GM18508 (cell line): ENCODE measurements around the gene NRCAM.
"Not testable (repeated sequence)": the region's sequence is repeated elsewhere in the genome, so short reads cannot be mapped to it uniquely, and the experiment has no call there.

Experiments used
- ATAC-seq: cut with Tn5 transposase; IDR thresholded peaks from one replicate; pipeline ENCODE4 v1.9.1; 2021; ENCODE audit warnings: moderate number of reproducible peaks; ENCODE audit not compliant: insufficient read depth, unreplicated experiment

The NRCAM gene

DNA sequence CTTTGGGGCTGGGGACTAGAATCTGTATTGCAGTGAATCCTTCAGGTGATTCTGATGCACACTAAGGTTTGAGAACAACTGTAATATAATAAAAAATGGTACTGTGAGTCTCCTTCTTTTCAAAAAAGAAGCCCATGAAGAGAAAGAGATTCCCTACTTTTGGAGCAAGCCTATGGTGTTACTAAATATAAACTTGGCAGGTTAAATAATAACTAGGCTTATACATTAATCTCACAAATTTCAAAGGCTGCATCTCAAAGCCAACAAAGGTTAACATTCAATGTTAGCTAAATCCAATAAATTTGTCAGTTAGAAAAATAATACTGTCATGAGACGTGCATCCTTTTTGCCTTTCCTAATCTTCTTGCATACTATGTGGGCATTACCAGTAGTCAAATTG, 166.4 kb downstream of the NRCAM start:
- no peak for ATAC-seq

DNA sequence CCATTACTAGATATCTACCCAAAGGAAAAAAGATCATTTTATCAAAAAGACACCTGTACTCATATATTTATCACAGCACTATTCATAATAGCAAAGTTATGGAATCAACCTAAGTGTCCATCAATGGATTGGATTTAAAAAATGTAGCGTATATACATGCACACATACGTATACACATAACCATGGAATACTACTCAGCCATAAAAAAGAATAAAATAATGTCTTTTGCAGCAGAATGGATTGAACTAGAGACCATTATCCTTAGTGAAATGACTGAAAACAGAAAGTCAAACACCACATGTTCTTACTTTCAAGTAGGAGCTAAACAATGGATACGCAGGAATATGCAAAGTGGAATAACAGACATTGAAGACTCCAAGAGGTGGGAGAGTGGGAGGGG, 168.4 kb downstream of the NRCAM start:
- ATAC-seq: no peak

DNA sequence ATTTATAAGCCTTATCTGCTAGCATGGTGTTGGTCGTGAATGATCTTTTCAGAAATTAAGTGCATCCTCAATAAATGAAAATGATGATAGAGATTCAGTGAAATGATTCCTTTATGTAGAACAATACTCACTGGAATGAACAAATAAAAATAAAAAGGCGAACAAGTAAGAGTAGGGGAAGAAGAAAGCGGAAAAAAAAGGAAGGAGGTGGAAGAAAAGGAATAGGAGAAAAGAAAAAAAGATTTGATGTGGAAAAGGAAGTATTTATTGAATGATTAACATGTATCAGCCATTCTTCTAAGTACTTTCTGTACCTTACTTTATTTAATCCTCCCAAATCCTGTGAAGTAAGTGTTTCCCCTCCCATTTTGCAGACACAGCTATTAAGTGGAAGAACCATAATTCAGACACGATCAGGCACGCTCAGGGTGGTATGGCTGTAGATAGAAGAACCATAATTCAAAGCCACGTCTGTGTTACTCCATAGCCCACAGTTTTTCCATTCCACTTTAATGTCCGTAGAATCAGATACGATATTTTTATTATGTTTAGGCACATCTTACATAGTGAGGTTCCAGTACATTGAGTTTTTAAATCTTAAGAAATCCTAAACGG, 169.8 kb downstream of the NRCAM start:
- no peak for ATAC-seq

GRCh38 chr7:108285778-108286177, 170.5 kb downstream of the NRCAM start:
- ATAC-seq: no peak

GRCh38 chr7:108285003-108285368, 171.2 kb downstream of the NRCAM start:
- no peak for ATAC-seq

DNA sequence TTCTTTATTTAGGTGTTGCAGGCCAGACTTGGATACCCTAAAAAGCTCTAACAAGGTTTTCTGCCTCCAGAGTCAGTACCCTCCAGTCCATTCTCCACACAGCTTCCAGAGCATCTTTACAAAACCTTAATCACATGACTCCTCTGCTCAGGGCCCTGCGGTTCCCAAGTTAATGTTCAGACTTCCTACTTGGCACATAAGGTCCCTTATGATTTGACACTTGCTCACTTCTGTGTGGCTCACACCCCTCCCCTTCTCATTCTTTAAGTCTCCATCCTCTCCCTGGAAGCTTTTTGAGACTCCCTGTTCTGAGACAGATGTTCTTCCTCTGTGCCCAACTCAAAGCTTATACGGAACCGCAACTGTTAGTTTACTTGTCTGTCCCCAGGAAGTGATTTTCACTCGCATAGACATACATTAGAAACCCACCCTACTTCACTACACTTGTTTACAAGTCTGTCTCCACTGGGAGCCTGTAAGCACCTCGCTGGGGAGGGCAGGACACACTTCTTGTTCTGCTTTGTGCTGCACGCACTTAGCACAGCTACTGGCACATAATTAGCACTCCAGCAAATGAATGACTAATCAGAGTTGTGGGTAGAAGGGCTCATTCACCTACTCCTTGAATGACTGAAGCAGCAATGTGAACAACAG, 171.8 kb downstream of the NRCAM start:
- no peak for ATAC-seq

DNA sequence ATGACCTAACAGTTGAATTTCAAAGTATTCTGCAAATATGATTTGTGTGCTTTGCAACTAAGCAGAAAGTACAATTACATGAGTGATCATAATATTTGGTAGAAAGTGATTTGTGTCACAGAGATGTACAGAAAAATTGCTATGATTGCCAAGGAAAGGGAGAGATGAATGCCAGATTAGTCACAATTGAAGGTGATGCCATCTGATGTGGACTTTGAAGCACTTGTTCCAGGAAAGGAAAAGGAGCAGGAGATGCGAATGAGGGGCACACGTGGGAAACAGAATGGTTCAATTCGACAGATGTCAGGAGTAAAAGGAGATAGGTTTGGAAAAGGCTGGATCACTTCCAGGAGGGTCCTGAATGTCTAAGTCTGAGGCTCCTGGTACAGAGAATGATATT, 173.0 kb downstream of the NRCAM start:
- ATAC-seq: no peak

GRCh38 chr7:108282427-108282996, 173.7 kb downstream of the NRCAM start:
- no peak for ATAC-seq

GRCh38 chr7:108280136-108280535, 176.1 kb downstream of the NRCAM start:
- ATAC-seq: no peak

DNA sequence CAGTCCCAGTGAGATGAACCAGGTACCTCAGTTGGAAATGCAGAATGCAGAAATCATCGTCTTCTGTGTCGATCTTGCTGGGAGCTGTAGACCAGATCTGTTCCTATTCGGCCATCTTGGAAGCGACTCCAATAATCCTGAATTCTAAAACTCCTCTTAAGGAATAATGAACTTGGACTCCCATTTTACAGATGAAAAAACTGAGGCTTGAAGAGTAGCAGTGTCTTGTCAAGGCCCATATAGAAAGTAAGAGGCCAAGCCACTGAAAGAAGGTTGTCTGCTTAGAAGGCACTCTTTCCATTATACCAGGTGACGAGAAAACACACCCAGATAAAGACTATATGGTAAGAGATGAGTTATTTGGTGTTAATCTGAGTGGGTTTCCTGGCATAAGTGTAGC, 177.5 kb downstream of the NRCAM start:
- ATAC-seq: no peak

DNA sequence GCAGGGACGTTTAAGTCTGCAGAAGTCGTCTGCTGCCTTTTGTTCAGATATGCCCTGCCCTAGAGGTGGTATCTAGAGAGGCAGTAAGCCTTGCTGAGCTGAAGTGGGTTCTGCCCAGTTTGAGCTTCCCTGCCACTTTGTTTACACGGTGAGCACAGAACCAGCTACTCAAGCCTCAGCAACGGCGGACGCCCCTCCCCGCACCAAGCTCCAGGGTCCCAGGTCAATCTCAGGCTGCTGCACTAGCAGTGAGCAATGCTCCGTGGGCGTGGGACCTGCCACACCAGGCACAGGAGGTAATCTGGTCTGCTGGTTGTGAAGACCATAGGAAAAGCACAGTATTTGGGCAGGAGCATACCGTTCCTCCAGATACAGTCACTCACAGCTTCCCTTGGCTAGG, 178.0 kb downstream of the NRCAM start:
- ATAC-seq: no peak

DNA sequence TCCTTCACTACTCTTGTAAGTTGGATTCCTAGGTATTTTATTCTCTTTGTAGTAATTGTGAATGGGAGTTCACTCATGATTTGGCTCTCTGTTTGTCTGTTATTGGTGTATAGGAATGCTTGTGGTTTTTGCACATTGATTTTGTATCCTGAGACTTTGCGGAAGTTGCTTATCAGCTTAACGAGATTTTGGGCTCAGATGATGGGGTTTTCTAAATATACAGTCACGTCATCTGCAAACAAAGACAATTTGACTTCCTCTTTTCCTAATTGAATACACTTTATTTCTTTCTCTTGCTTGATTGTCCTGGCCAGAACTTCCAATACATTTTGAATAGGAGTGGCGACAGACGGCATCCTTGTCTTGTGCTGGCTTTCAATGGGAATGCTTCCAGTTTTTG, 181.8 kb downstream of the NRCAM start:
- ATAC-seq: not testable (repeated sequence)

- not testable (repeated sequence) for ATAC-seq
These were observed 183.3 kb downstream of the NRCAM start for GRCh38 chr7:108272891-108273290.

- peak; percentile 91 for ATAC-seq
These were observed 185.7 kb downstream of the NRCAM start for GRCh38 chr7:108270385-108271015.

DNA sequence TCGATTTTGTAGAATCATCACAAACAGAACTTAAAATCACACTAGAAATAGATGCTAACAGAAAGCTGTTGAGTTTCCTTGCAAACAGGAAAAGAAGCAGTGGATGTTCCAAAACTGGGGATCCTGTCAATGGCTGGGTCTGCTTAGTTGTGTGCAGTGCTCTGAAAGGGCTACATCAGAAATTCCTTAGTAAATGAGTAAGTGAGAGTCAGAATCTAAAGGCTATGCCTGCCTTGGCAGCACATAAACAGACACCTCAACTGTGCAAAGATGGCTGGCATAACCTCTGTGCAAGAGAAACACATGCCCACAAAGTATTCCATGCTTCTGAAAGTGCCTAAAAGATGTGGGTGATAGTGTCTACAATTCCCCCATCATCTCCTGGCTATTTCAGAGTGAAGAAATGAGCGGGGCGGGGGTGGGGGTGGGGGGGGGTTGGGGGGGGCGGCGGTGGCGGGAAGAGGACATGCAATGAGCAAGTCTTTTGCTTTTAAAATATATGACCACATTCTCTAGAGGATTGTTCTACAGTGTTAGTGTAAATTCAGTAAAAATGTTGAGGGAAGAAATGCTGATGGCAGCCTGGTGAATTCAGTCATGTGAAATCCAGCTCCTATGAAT, 187.9 kb downstream of the NRCAM start:
- ATAC-seq: no peak

DNA sequence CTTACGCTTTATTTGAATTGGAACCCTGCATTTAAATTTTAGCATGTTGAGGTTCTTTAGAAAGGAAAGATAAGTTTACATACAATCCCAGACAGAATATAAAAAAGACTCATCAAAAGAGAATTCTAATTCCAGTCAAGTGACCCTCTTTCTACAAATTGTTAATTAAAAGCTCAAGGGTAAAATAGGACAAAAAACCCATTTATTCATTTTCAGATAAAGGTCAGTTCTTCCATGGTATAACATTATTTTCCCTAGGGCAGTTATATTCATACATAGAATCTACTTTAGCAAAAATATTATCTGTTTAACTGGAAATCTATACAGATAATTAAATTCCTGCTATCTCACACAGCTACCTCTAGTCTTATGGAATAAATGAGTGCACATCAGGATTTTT, 188.6 kb downstream of the NRCAM start:
- no peak for ATAC-seq

- ATAC-seq: no peak
These were observed 189.7 kb downstream of the NRCAM start for GRCh38 chr7:108266491-108266890.

DNA sequence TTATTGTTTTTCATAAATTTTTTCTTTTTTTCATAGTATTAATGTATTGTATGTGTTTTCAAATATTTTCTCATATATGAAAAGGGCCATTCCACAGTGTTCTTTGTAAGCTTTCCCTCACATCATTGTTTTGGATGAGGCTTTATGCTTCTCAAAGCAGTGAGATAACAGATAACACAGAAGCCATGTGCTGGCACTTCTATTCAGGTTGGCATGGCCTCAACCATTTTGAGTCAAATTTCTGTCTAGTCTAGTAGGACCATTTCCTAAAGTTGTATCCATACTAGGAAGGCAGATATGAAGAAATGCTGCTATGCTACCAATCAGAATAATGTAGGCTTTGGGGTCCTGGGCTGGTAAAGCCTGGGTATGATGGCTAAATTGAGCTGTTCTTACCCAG, 190.2 kb downstream of the NRCAM start:
- ATAC-seq: no peak

GRCh38 chr7:108265007-108265406, 191.2 kb downstream of the NRCAM start:
- no peak for ATAC-seq

DNA sequence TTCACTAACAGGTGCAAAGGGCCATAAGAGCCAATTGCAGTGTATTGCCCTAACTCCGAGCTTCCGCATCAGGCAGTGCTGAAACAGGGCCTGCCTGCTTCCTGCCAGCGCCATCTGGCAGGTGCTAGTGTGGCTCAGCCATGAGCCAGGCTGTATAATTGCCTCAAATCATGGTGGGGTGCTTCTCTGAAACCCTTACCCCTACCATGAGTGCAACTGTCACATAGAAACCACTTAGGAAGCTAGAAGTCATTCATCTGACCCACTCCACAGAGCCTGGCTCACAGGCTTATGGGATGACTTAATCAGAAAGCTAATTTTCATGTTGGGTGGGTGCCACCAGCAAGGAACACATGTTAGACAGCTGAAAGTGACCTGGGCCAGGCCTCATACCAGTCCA, 192.8 kb downstream of the NRCAM start:
- no peak for ATAC-seq

- ATAC-seq: no peak
These were observed 194.5 kb downstream of the NRCAM start for GRCh38 chr7:108261560-108262255.
